RWPE2 (cell line): ENCODE measurements around the gene MIPEP.
A peak's percentile ranks its signal among the peaks of the same experiment; 100 is the strongest.

ENCODE experiments used
- ATAC-seq: fragments of 200-7000 bp; cut with Tn5 transposase; 3 replicates; pipeline ENCODE4 v1.9.1; 2021; ENCODE audit warnings: low read depth
- DNase-seq: peaks from one replicate; pipeline ENCODE4 v3.0.0-alpha.2; 2020; ENCODE audit warnings: low spot score
- H3K27ac ChIP-seq: fragments of 450-650 bp; 2 replicates; pipeline ENCODE4 v1.5.1; 2017; ENCODE audit warnings: mild to moderate bottlenecking; ENCODE audit not compliant: poor library complexity, severe bottlenecking
- H3K27me3 ChIP-seq: fragments of 250-450 bp; sonication (Bioruptor Pico); 2 replicates; pipeline ENCODE4 v1.5.1; 2021; ENCODE audit warnings: mild to moderate bottlenecking, moderate library complexity; ENCODE audit not compliant: insufficient read depth, poor library complexity, severe bottlenecking
- H3K36me3 ChIP-seq: fragments of 250-450 bp; sonication (Bioruptor Pico); 2 replicates; pipeline ENCODE4 v1.5.1; 2020; ENCODE audit warnings: low read depth, mild to moderate bottlenecking, moderate library complexity
- H3K4me1 ChIP-seq: fragments of 250-450 bp; sonication (Bioruptor Pico); 2 replicates; pipeline ENCODE4 v1.5.1; 2021; ENCODE audit warnings: mild to moderate bottlenecking, moderate library complexity; ENCODE audit not compliant: insufficient read depth, poor library complexity, severe bottlenecking
- H3K4me3 ChIP-seq: fragments of 250-450 bp; sonication (Bioruptor Pico); 2 replicates; pipeline ENCODE4 v1.5.1; 2021; ENCODE audit warnings: mild to moderate bottlenecking, moderate library complexity; ENCODE audit not compliant: severe bottlenecking
- H3K9me3 ChIP-seq: fragments of 250-450 bp; sonication (Bioruptor Pico); 2 replicates; pipeline ENCODE4 v1.5.1; 2021; ENCODE audit warnings: mild to moderate bottlenecking, moderate library complexity; ENCODE audit not compliant: severe bottlenecking
- CTCF ChIP-seq: fragments of 450-650 bp; IDR thresholded peaks from one replicate; pipeline ENCODE4 v1.5.1; 2017; ENCODE audit warnings: mild to moderate bottlenecking, moderate library complexity; ENCODE audit not compliant: poor library complexity, severe bottlenecking

MIPEP gene

GRCh38 chr13:23876265-23876664, 12.9 kb downstream of the MIPEP start:
- TF ChIP-seq CTCF = peak; percentile 38
- ATAC-seq = no peak
- DNase-seq = no peak
- H3K27ac ChIP-seq = no peak overlapping the region
- no peaks in the 10 kb centered on the region for H3K27me3 ChIP-seq
- H3K4me1 ChIP-seq = no peaks in the 10 kb centered on the region
- H3K9me3 ChIP-seq = no peaks in the 10 kb centered on the region
- peaks cover 11% of the 10 kb centered on the region; the same call in 1 of the 2 replicates for H3K36me3 ChIP-seq
- no peak overlapping the region for H3K4me3 ChIP-seq

- Histone ChIP-seq H3K27ac (no peak overlapping the region), H3K9me3 (no peaks in the 10 kb centered on the region), H3K4me3 (no peak overlapping the region), H3K4me1 (peaks cover 15% of the 10 kb centered on the region), H3K27me3 (no peaks in the 10 kb centered on the region), H3K36me3 (peaks cover 16% of the 10 kb centered on the region)
- ATAC-seq (no peak), DNase-seq (no peak)
- peak; percentile 64 for TF ChIP-seq CTCF
Measured at GRCh38 chr13:23871616-23872220, 17.5 kb downstream of the MIPEP start.

GRCh38 chr13:23870356-23871140, 18.7 kb downstream of the MIPEP start:
- ATAC-seq (no peak), DNase-seq (no peak)
- Histone ChIP-seq H3K4me1 (peaks cover 15% of the 10 kb centered on the region), H3K4me3 (no peak overlapping the region), H3K27ac (no peak overlapping the region), H3K9me3 (no peaks in the 10 kb centered on the region), H3K36me3 (peaks cover 10% of the 10 kb centered on the region; the same call in 1 of the 2 replicates), H3K27me3 (no peaks in the 10 kb centered on the region)
- no peak for TF ChIP-seq CTCF

GRCh38 chr13:23868521-23868920, 20.7 kb downstream of the MIPEP start:
- no peak for TF ChIP-seq CTCF
- peaks cover 15% of the 10 kb centered on the region for H3K4me1 ChIP-seq
- peaks cover 13% of the 10 kb centered on the region; the same call in 1 of the 2 replicates for H3K36me3 ChIP-seq
- H3K9me3 ChIP-seq = no peaks in the 10 kb centered on the region
- H3K27ac ChIP-seq = peak overlapping the region; percentile 4
- no peaks in the 10 kb centered on the region for H3K27me3 ChIP-seq
- peak; percentile 93 for ATAC-seq
- no peak for DNase-seq
- no peak overlapping the region for H3K4me3 ChIP-seq
